Cardiac septum (tissue), 1 donor: ENCODE data around the gene CREBBP. TPM values are rescaled to one million over a fixed set of nuclear protein-coding genes. Genes with fewer than 3 reads are reported as not detected.

Experiments
- DNase-seq: peaks from one replicate; pipeline ENCODE4 v3.0.0-alpha.2; 2020; ENCODE audit warnings: low spot score
- intact Hi-C: fragments of 100-400 bp; cut with DNase I; formaldehyde crosslinking; loops from one replicate; pipeline ENCODE4 v1.14.0; 2022
- total RNA-seq: library from RNA; stranded (reverse); fragmentation: NEBNext Ultra II Directional; extraction: Animal tissue kit (Norgen Biotek cat#: 25700); gene quantifications from one replicate; pipeline ENCODE4 v1.2.1, GENCODE V29; 2021
- donor health status: DM: no; HTN: no; CAD: no.

The CREBBP gene
- total RNA-seq, 1 donor from 2014 or later, result 39.0 TPM

DNA sequence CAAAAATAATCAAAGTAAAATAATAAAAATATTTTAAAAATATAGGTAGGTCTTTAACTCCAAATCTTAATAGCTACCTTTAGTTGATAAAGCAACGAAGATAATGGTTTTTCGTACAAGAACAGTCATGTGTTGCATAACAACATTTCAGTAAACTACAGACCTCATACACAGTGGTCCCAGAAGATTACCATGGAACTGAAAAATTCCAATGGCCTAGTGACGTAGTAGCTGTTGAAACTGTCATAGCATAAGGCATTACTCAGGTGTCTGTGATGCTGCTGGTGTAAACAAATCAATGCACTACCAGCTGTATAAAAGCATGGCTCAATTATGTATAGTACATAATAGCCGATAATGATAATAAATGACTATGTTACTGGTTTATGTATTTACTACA lies 43.9 kb downstream of the CREBBP start:
- intact Hi-C loops, result no loop called here
- DNase-seq, result no peak

DNA sequence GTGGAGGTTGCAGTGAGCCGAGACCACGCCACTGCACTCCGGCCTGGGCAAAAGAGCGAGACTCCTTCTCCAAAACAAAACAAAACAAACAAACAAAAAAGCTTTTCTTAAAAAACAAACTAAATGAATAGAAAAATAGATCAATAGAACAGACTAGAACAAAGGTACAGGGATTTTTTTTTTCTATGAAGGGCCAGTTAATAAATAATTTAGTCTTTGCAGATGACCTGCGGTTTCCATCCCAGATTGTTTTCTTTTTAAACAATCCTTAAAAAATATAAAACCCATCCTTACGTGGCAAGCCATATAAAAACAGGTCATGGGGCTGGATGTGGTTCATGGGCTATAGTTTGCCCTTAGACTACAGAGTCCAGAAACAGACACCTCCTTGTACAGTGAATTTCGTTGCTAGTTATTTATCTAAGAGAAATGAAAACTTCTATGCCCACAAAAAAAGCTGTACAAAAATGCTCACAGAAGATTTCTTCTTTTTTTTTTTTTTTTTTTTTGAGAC lies 45.4 kb downstream of the CREBBP start:
- intact Hi-C loops, result no loop called here
- DNase-seq, result no peak

DNA sequence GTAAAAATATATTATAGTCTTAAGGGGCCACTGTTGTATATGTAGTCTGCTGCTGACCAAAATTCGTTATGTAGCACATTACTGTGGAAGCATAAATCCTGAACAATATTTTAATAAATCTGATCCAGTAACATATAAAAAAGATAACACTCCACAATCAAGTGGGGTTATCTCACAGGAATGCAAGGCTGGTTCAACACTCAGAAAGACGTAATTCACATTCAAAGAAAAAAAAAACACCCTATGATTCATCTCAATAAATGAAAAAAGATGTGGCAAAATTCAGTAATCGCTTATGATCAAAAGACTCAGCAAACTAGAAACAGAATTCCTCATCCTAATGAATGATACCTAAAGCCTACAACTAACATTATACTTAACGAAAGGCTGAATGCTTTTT lies 47.8 kb downstream of the CREBBP start:
- intact Hi-C loops, result no loop called here
- no peak for DNase-seq

DNA sequence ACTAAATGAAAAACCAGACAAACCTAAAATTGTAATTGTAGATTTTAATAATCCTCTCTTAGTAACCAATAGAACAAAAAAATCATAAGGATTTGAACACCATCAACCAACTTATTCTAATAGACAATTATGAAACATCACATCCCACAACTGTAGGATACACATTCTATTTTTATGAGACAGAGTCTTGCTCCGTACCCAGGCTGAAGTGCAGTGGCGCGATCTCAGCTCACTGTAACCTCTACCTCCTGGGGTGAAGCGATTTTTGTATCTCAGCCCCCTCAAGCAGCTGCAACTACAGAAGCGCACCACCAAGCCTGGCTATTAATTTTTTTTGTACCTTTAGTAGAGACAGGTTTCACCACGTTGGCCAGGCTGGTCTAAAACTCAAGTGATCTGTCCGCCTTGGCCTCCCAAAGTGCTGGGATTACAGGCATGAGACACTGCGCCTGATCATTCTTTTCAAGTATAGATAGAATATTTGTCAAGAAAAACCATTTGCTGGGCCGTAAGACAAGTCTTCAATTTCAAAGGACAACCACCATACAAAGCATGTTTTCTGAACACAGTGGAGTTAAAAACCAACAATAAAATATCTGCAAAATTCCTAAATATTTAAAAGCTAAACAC lies 49.8 kb downstream of the CREBBP start:
- no peak for DNase-seq
- intact Hi-C loops, result no loop called here

DNA sequence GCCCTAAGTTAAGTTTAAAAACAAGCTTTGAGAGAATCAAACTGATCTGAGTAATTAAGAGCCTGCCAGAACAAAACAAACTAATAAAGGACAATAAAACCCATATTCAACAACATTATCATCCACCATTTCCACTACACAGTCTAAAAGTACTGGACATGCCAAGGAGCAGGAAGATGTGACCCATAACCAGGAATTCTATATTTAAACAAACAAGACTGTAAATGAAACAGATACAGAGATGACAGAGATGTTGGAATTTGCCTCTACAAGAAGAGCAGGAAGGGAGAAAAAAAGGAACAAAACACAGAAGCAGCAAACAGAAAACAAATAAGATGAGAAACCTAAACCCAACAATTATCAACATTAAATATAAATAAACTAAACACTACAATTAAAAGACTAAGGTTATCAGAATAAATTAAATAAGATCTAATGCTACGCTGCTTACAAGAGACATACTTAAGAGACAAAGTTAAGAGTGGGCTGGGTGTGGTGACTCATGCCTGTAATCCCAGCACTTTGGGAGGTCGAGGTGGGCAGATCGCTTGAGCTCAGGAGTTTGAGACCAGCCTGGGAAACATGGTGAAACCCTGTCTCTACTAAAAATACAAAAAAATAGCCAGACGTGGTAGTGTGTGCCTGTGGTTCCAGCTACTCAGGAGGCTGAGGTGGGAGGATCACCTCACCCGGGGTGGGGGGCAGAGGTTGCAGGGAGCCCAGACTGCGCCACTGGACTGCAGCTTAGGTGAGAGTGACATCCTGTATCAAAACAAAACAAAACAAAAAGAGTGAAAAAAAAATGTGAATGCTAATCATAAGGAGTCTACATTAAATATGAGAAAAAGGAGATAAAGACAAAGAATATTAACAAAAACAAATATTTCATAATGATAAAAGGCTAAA lies 50.6 kb downstream of the CREBBP start:
- DNase-seq, result no peak
- intact Hi-C loops, result loop anchor here (5.0 kb wide), 1 partner anchor 38 kb away; no protein-coding TSS in a partner anchor

DNA sequence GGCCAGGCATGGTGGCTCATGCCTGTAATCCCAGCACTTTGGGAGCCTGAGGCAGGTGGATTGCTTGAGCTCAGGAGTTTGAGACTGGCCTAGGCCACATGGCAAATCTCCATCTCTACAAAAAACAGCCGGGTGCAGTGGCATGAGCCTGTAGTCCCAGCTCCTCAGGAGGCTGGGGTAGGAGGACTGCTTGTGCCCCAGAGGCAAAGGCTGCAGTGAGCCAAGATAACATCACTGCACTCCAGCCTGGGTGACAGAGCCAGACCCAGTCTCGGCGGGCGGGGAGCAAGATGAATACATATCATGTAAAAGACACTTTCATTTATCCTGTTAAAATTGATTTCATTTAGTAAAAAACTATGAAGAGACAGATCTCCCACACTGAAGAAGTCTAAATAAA lies 54.6 kb downstream of the CREBBP start:
- DNase-seq, result no peak
- intact Hi-C loops, result loop anchor here (5.0 kb wide), 1 partner anchor 34 kb away; no protein-coding TSS in a partner anchor

DNA sequence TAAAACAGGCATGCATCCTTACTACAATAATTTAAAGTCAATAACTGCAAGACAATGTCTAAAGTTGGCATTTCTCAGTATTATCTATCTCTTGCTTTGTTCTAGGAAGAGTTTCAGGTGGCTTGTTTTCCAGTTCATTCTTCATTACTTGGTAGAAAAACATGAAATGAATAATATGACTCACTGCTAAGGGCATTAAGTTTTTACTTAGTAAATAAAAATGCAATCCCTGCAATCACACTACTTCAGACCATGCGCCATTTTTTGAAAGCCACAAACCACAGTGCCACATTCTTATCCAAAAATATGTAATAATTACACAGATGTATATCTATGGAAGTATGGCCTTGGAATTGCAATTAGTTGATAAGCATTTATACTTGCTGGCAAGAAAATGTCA lies 55.4 kb downstream of the CREBBP start:
- intact Hi-C loops, result loop anchor here (5.0 kb wide), 1 partner anchor 33 kb away; no protein-coding TSS in a partner anchor
- DNase-seq, result no peak

DNA sequence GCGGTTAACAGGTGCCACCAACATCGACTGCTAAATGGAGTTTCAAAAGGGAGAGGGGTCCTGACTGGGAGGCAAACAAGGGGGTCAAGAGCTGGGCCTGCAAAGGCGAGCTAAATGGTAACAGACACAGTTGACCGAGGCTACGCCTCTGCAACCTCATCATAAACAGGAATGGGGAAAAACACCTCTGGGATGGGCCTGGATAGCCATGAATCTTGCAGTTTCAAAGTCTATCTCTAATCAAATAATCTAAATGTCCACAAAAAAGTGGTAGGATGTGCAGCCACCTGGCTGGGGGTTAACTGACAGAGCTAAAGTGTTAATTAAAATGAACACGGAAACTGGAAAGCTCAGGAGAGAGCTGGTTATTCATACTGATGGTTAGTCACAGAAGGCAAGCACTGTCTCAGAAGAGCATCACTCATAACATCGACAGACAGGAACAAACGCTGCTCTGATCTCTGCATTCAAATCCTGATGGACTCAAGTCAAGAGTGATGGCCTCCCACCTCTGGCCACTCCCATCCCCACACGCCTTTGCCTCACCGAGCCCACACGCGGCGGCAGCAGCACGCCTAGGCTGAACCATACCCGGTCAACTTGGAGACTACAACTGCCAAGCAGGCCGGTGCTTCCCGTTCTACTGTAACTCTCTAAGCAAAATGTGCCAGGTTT lies 56.3 kb downstream of the CREBBP start:
- DNase-seq, result no peak
- intact Hi-C loops, result no loop called here

DNA sequence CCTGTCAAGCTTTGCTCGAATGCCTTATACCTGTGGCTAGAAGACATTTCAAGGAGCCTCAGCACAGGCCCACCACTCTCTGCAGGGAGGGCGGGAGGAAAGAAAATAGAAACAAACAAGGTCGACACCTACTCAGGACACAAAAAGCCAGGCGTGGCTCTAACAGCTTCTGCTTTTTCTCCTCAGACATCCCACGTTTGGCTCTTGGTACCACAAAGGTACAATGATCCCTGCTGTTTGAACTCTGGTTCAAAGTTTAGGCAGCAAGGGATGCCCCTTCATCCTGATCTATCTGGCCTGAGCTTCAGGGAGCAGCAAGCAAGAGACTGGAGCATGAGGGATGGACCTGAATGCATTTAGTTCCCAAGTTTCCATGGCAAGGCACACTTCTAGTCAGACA lies 57.1 kb downstream of the CREBBP start:
- intact Hi-C loops, result no loop called here
- no peak for DNase-seq

DNA sequence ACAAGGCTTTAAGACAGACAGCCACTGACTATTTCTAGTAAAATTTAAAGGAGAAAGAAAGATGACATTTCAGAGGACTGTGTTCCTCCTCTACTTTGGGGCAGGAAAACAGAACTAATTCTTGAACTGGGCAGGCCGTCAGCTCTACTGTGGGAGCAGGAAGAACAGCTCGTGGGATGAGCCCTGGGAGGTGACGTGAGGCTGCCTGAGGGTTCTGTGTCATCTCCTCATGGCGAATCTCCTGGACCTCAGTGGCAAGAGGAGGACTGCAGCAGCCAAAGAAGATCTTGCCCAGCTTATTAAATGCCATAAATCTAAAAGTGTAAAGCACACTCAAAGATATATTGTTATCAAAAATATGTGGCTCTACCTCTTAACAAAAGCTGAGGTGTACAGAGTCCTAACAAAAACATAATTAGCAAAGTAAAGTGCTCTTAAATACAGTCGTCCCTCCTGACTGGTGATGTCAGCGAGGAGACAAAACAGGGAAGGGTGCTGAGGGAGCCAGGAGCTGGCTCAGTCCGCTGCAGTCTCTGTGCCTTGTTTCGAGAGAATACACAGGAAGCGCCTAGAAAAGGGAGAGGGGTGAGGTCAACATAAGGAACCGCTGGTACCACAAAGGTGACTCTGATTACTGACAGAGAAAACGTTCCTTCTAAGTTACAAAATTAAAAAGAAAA lies 58.0 kb downstream of the CREBBP start:
- intact Hi-C loops, result no loop called here
- DNase-seq, result no peak

DNA sequence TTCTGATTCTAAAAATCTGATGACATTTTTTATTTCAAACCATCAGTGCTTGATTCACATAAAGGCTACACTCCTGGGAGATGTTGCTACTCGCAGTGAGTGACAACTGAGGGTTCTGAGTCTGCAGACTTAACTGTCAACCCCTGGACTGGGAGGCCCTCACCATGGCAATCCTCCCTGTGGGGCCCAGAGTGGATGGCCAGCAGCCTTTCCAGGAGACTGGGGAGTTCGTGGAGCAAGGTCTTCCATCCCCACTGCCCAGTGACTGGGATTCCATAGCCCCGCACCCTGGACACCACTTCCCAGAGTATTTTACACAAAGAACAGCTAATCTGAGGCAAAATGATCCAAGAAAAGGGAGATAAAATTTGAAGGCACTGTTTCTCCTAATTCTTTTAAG lies 59.3 kb downstream of the CREBBP start:
- no peak for DNase-seq
- intact Hi-C loops, result no loop called here

DNA sequence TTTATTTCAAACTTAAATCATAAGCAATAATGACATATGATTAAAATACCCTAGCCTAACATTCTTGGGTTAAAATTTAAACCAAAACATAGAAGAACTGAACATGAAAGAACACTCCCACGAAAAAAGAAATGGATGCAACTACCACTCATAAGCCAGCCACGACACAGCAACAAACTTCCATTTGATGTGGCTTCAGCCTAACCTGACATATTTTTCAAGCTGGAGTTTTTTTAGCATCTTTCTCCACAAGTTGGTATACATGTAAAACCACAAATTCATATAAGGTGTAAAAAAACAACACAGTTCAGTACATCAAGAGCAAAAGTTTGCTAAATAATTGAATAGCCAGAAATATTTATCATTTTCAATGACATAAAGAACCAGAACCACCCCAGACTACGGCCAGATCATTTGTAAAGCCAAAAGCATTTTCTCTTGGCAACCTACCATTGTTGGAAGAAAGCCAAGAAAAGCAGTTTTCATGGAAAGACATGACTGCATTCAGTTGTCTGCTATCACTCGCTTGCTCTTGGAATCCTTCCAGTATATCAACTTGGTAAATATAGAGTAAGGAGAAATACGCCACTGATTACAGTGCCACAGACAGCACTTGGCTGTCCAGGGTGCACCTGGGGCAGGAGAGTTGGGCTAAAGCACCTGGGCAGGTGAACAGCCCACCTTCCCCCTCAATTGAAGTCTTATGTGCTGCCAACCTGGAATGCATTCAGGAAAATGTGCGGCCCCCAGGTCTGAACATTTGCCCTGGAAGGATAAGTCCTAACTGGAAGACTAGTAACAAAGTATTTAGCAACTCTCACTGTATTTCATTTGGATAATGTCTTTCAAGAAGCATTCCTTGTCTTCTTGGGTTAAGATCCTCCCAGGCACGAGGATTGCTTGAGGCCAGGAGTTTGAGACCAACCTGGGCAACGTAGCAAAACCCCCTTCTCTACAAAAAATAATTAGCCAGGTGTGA lies 60.5 kb downstream of the CREBBP start:
- DNase-seq, result no peak
- intact Hi-C loops, result loop anchor here (10.0 kb wide), 1 partner anchor 45 kb away; no protein-coding TSS in a partner anchor

DNA sequence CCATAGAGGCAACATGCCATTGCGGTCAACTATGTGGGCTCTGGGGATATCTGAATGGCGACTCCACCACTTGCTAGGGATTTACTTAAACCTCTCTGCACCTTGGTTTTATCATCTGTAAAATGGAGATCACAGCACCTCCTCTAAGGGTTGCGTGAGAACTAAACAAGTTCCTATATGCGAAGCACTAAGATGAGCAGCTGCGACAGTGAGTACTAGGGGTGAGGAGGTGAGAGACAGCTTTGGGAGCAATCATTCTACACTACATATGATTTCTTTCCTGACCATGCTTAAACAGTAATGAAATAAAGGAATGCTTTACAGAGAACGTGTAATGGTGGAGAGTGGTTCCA lies 61.4 kb downstream of the CREBBP start:
- no peak for DNase-seq
- intact Hi-C loops, result loop anchor here (10.0 kb wide), 1 partner anchor 46 kb away; no protein-coding TSS in a partner anchor

DNA sequence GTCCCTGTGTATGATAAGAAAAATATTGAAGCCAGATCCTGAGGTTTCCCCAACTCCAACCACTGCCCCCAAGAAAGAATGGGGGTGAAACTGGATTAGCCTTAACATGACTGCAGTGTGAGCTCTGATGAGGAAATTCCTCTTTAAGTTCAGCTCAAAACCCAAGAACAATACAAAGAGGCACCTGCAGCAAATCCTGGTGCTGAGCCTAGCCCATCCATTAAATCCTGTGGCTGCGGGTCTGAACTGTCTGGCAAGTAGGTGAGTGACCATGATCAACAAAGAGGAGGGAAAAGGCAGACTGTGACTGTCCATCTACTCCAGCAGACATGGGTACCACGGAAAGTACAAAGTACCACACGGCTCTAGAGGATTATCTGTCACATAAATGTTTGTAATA lies 64.2 kb downstream of the CREBBP start:
- intact Hi-C loops, result loop anchor here (10.0 kb wide), 1 partner anchor 48 kb away; no protein-coding TSS in a partner anchor

DNA sequence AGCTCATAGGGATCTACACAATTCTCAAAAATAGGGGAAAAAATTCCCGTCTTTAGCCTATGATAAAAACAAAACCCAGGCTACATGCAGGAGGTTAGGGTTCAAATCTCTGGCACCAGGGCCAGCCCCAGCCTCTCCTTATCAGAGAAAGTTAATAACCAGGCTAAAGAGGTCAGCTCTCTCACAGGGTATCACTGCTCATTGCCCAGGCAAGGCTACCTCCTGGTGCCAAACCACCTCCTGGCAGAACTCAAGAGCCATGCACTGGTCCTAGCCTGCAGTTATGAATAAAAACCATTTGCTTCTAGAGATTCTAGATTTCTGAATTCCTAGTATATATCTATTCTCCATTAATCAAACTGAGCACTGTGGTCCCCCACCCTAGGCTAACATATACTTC lies 65.8 kb downstream of the CREBBP start:
- DNase-seq, result no peak
- intact Hi-C loops, result loop anchor here (10.0 kb wide), 1 partner anchor 50 kb away; no protein-coding TSS in a partner anchor

More for the DNA sequence above, 64.2 kb downstream of the CREBBP start:
- no peak for DNase-seq

DNA sequence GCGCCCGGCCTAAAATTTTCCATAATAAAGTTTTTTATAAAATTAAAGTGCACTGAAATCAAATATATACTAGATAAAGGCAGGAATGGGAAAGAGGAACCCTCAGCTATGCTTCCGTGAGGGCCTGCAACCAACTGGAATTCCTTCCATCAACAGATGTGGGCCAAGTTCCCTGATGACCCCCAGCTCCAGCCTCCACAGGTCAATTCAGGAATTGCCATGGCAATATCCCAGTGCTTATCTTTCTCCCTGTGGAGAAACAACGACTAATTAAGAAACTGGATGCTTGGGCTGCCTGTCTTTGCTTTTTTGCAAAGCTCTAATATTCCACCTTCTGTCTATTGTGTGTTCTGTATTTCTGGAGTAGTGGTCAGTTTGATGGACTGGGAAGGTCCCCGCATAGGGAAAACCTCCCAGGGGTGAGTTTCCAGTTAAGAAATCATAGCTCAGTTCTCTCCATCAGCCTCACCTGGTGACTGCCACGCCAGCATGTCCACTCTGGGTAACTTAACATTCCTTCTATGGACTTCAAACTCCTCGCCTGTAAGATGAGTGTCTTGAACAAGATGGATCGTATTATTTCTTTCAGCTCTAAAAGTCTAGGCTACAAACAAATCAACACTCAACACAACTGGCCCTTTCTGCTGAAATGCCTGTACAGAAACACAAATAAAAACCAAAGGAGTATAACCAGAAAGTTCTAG lies 67.9 kb downstream of the CREBBP start:
- intact Hi-C loops, result loop anchor here (10.0 kb wide), 1 partner anchor 52 kb away; no protein-coding TSS in a partner anchor
- DNase-seq, result no peak

DNA sequence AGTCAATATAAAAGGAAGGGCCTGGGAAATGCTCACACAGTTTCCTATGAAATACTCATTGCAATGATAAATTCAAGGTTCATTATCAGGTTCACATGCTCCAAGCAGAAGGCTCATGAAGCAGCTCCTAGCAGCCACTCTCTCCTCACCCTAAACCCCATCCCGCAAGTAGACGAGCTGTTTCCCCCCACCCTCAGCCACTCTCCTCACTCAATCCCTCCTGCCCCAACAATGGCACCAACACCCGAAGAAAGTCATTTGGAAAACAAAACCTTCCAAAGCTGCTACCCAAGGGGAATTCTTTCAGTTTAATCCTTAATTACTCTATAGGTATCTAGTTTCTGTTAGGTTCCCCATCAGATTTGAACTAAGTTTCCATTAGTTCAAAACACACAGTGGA lies 69.7 kb downstream of the CREBBP start:
- DNase-seq, result no peak
- intact Hi-C loops, result loop anchor here (10.0 kb wide), 1 partner anchor 54 kb away; no protein-coding TSS in a partner anchor
